Measurements from ENCODE around the gene COBL.

Gene COBL

GRCh38 chr7:51340936-51341335, 24.3 kb upstream of the COBL start:
- DNase-seq (ENCODE audit: low read depth) = no peak
- no peak overlapping the region for H3K4me3 ChIP-seq (ENCODE audit: low read length)
- TF ChIP-seq CTCF (IDR thresholded peaks at IDR 0.05; ENCODE audit: insufficient read depth, low read depth, low read length, missing control alignments) = no peak

- DNase-seq (ENCODE audit: low read depth) = peak; percentile 33
- TF ChIP-seq CTCF (IDR thresholded peaks at IDR 0.05; ENCODE audit: insufficient read depth, low read depth, low read length, missing control alignments) = no peak
Measured at GRCh38 chr7:51340029-51340838, 23.6 kb upstream of the COBL start.

GRCh38 chr7:51335057-51335456, 18.4 kb upstream of the COBL start:
- H3K4me3 ChIP-seq (ENCODE audit: low read length) = no peak overlapping the region
- DNase-seq (ENCODE audit: low read depth) = no peak
- no peak for TF ChIP-seq CTCF (IDR thresholded peaks at IDR 0.05; ENCODE audit: insufficient read depth, low read depth, low read length, missing control alignments)

More at GRCh38 chr7:51340029-51340838, 23.6 kb upstream of the COBL start:
- H3K4me3 ChIP-seq (ENCODE audit: low read length) = no peak overlapping the region

- DNase-seq (ENCODE audit: low read depth) = no peak
- TF ChIP-seq CTCF (IDR thresholded peaks at IDR 0.05; ENCODE audit: insufficient read depth, low read depth, low read length, missing control alignments) = no peak
- no peak overlapping the region for H3K4me3 ChIP-seq (ENCODE audit: low read length)
Measured at GRCh38 chr7:51329696-51330263, 13.2 kb upstream of the COBL start.

GRCh38 chr7:51328351-51328801, 11.8 kb upstream of the COBL start:
- DNase-seq (ENCODE audit: low read depth) = peak; percentile 15
- no peak overlapping the region for H3K4me3 ChIP-seq (ENCODE audit: low read length)
- TF ChIP-seq CTCF (IDR thresholded peaks at IDR 0.05; ENCODE audit: insufficient read depth, low read depth, low read length, missing control alignments) = no peak

- no peak for DNase-seq (ENCODE audit: low read depth)
- no peak for TF ChIP-seq CTCF (IDR thresholded peaks at IDR 0.05; ENCODE audit: insufficient read depth, low read depth, low read length, missing control alignments)
- no peak overlapping the region for H3K4me3 ChIP-seq (ENCODE audit: low read length)
Measured at GRCh38 chr7:51327287-51327717, 10.7 kb upstream of the COBL start.
